ENCODE measurements around the gene MLLT3.

- TF ChIP-seq POLR2A (IDR thresholded peaks at IDR 0.05) = no peak
- no peak for TF ChIP-seq CTCF (IDR thresholded peaks at IDR 0.05)
These were observed 29.6 kb downstream of the MLLT3 start for GRCh38 chr9:20592673-20593072.

Measured in right lobe of liver (tissue), 4 donors.